Measurements from ENCODE around the gene TIMM17B. TPM values are rescaled to one million over a fixed set of nuclear protein-coding genes. Genes with fewer than 3 reads are reported as not detected.

Gene TIMM17B
- total RNA-seq, 1 donor from 2014 or later = 64.7 TPM

DNA sequence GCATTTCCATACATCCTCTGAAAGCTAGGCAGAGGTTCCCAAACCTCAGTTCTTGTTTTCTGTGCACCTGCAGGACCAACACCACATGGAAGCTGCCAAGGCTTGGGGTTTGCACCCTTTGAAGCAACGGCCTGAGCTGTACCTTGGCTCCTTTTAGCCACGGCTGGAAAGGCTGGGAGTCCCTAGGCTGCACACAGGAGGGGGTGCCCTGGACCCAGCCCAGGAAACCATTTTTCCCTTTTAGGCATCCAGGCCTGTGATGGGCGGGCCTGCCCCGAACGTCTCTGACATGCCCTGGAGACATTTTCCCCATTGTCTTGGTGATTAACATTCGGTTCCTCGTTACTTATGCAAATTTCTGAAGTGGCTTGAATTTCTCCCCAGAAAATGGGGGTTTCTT, 44.7 kb downstream of the TIMM17B start:
- Mint-ChIP-seq H3K36me3 (peaks cover 2% of the 10 kb centered on the region), H3K9me3 (peaks cover 43% of the 10 kb centered on the region), H3K4me3 (no peak overlapping the region), H3K4me1 (peaks cover 5% of the 10 kb centered on the region), H3K27ac (no peak overlapping the region), H3K27me3 (ENCODE audit: low read depth) (no peaks in the 10 kb centered on the region)
- TF ChIP-seq, protein P1, sequence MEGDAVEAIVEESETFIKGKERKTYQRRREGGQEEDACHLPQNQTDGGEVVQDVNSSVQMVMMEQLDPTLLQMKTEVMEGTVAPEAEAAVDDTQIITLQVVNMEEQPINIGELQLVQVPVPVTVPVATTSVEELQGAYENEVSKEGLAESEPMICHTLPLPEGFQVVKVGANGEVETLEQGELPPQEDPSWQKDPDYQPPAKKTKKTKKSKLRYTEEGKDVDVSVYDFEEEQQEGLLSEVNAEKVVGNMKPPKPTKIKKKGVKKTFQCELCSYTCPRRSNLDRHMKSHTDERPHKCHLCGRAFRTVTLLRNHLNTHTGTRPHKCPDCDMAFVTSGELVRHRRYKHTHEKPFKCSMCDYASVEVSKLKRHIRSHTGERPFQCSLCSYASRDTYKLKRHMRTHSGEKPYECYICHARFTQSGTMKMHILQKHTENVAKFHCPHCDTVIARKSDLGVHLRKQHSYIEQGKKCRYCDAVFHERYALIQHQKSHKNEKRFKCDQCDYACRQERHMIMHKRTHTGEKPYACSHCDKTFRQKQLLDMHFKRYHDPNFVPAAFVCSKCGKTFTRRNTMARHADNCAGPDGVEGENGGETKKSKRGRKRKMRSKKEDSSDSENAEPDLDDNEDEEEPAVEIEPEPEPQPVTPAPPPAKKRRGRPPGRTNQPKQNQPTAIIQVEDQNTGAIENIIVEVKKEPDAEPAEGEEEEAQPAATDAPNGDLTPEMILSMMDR (IDR thresholded peaks at IDR 0.05; ENCODE audit: unreplicated experiment) = no peak
- no peak for DNase-seq (ENCODE audit: low spot score in 2 of 2, unreplicated experiment in 2 of 2)

DNA sequence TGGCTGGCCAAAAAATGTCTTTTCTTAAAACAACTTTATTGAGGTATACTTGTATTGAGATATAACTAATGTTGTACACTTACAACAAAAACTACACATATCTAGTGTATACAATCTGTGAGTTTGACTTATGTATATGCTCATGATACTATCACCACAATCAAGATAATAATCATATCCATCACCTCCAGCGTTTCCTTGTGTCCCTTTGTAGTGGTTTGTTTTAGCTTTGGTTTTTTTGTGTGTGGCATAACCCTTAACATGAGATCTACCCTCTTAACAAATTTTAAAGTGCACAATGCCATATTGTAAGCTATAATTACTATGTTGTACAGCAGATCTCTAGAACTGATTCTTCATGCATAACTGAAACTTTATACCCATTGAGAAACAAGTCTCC, 48.7 kb downstream of the TIMM17B start:
- Mint-ChIP-seq H3K4me3 (no peak overlapping the region), H3K4me1 (no peaks in the 10 kb centered on the region), H3K27ac (no peak overlapping the region), H3K36me3 (peaks cover 2% of the 10 kb centered on the region), H3K9me3 (peaks cover 29% of the 10 kb centered on the region), H3K27me3 (ENCODE audit: low read depth) (no peaks in the 10 kb centered on the region)
- TF ChIP-seq, protein P1 (IDR thresholded peaks at IDR 0.05; ENCODE audit: unreplicated experiment) = no peak
- DNase-seq (ENCODE audit: low spot score in 2 of 2, unreplicated experiment in 2 of 2) = no peak

Other genes starting within 250 kb of the TIMM17B start
- 1.4 to 2.2 TPM (median 1.5 TPM) in 3 replicates for gene WAS, start 214.0 kb downstream of the TIMM17B start, total RNA-seq
- gene SUV39H1, start 201.0 kb downstream of the TIMM17B start, total RNA-seq = 5.3 to 6.3 TPM (median 5.4 TPM) in 3 replicates
- not detected in 3 replicates for gene GLOD5, start 136.0 kb downstream of the TIMM17B start, total RNA-seq
- not detected in 3 replicates for gene GATA1, start 111.2 kb downstream of the TIMM17B start, total RNA-seq
- 196 to 205 TPM (median 200 TPM) in 3 replicates for gene HDAC6, start 95.7 kb downstream of the TIMM17B start, total RNA-seq
- 0.33 to 0.63 TPM (median 0.54 TPM) in 3 replicates for gene ERAS, start 71.3 kb downstream of the TIMM17B start, total RNA-seq
- gene PCSK1N, start 62.2 kb downstream of the TIMM17B start, total RNA-seq = 41.6 to 46.9 TPM (median 42.8 TPM) in 3 replicates
- 62.2 to 64.9 TPM (median 64.3 TPM) in 3 replicates for gene PQBP1, start 162 bp upstream of the TIMM17B start, total RNA-seq
- 42.2 to 45.9 TPM (median 43.8 TPM) in 3 replicates for gene SLC35A2, start 13.9 kb upstream of the TIMM17B start, total RNA-seq
- gene PIM2, start 21.3 kb upstream of the TIMM17B start, total RNA-seq = 9.3 to 10.3 TPM (median 9.7 TPM) in 3 replicates
- 64.4 to 66.0 TPM (median 64.5 TPM) in 3 replicates for gene OTUD5, start 59.8 kb upstream of the TIMM17B start, total RNA-seq
- gene KCND1, start 74.1 kb upstream of the TIMM17B start, total RNA-seq = 5.1 to 6.1 TPM (median 5.6 TPM) in 3 replicates
- gene GRIPAP1, start 104.5 kb upstream of the TIMM17B start, total RNA-seq = 64.4 to 69.7 TPM (median 68.4 TPM) in 3 replicates
- gene TFE3, start 145.6 kb upstream of the TIMM17B start, total RNA-seq = 52.5 to 54.2 TPM (median 53.2 TPM) in 3 replicates
- 33.5 to 35.1 TPM (median 33.7 TPM) in 3 replicates for gene CCDC120, start 161.2 kb upstream of the TIMM17B start, total RNA-seq
- gene PRAF2, start 176.2 kb upstream of the TIMM17B start, total RNA-seq = 30.5 to 32.0 TPM (median 31.7 TPM) in 3 replicates
- 48.6 to 59.9 TPM (median 53.2 TPM) in 3 replicates for gene WDR45, start 182.1 kb upstream of the TIMM17B start, total RNA-seq
- gene GPKOW, start 226.0 kb upstream of the TIMM17B start, total RNA-seq = 16.4 to 18.2 TPM (median 17.2 TPM) in 3 replicates